GM12878 (cell line): ENCODE data around the gene SYK. TPM values are rescaled to one million over a fixed set of nuclear protein-coding genes. Genes with fewer than 3 reads are reported as not detected.

Experiments
- ATAC-seq: fragments of 200-7000 bp; cut with Tn5 transposase; 3 replicates; pipeline ENCODE4 v1.9.1; 2020; ENCODE audit warnings: mild to moderate bottlenecking, moderate library complexity
- BruUV-seq: library from RNA; stranded (reverse); fragments of 400-500 nt; replicated peaks from 2 replicates; lab custom pipeline; 2021; lab: Mats Ljungman, UMichigan
- CTCF ChIA-PET: fragments of 300-600 bp; sonication (Branson Sonifier 250); formaldehyde crosslinking; extraction: SDS; loops from one replicate; lab custom pipeline; 2021; ENCODE audit warnings: inconsistent platforms; lab: Yijun Ruan, JAX
- POLR2A ChIA-PET: fragments of 350-600 bp; formaldehyde crosslinking; extraction: SDS; loops from one replicate; lab custom pipeline; 2021; ENCODE audit warnings: inconsistent platforms; lab: Charles Lee
- RAD21 ChIA-PET: fragments of 300-600 bp; sonication (Branson Sonifier 250); formaldehyde crosslinking; loops from one replicate; lab custom pipeline; 2023; ENCODE audit warnings: antibody characterized with exemption; ENCODE audit not compliant: unreplicated experiment; lab: Charles Lee
- SMC1A ChIA-PET: fragments of 300-600 bp; sonication (Branson Sonifier 250); formaldehyde crosslinking; loops from one replicate; lab custom pipeline; 2023; ENCODE audit not compliant: unreplicated experiment, uncharacterized antibody; lab: Charles Lee
- DNase-seq: peaks from one replicate; pipeline ENCODE4 v3.0.0-alpha.2; 2011; ENCODE audit warnings: low read depth, low spot score
- FAIRE-seq: peaks from 3 replicates; lab custom pipeline; 2011; peaks lifted over from hg19 to GRCh38; lab: Jason Lieb, UNC
- H2AFZ ChIP-seq: 2 replicates; pipeline ENCODE4 v1.6.0; 2011; ENCODE audit warnings: low read depth, low read length, control low read depth; ENCODE audit not compliant: control insufficient read depth
- H3K27ac ChIP-seq: 2 replicates; pipeline ENCODE4 v1.5.1; 2011; ENCODE audit warnings: control low read depth; ENCODE audit not compliant: control insufficient read depth, insufficient read depth
- H3K27me3 ChIP-seq, 2 experiments: replicated peaks in 1 of 2; 2 replicates each; pipeline versions ENCODE4 v1.6.0 to v1.6.1; 2011; ENCODE audit warnings: low read length in 1 of 2; ENCODE audit not compliant: control insufficient read depth in 2 of 2, insufficient read depth in 2 of 2
- H3K36me3 ChIP-seq, 2 experiments: 2 replicates each; pipeline ENCODE4 v1.5.1; 2011; ENCODE audit warnings: low read length in 1 of 2; ENCODE audit not compliant: control insufficient read depth in 2 of 2, insufficient read depth in 2 of 2
- H3K4me1 ChIP-seq: 2 replicates; pipeline ENCODE4 v1.6.1; 2011; ENCODE audit warnings: mild to moderate bottlenecking, low read length, moderate library complexity, mixed read lengths; ENCODE audit not compliant: control insufficient read depth, insufficient read depth
- H3K4me2 ChIP-seq: 2 replicates; pipeline ENCODE4 v1.6.0; 2011; ENCODE audit warnings: control low read depth; ENCODE audit not compliant: control insufficient read depth, insufficient read depth
- H3K4me3 ChIP-seq: fragments of 200-600 bp; sonication (generic); 2 replicates; pipeline ENCODE4 v1.5.1; 2016
- H3K79me2 ChIP-seq: 2 replicates; pipeline ENCODE4 v1.6.0; 2011; ENCODE audit warnings: low read length; ENCODE audit not compliant: control insufficient read depth, insufficient read depth
- H3K9ac ChIP-seq: 2 replicates; pipeline ENCODE4 v1.8.0; 2011; ENCODE audit warnings: low read length, control low read depth, mixed read lengths; ENCODE audit not compliant: control insufficient read depth, insufficient read depth
- H3K9me3 ChIP-seq: replicated peaks from 3 replicates; pipeline ENCODE4 v1.5.1; 2011; ENCODE audit warnings: mild to moderate bottlenecking, low read length; ENCODE audit not compliant: control insufficient read depth, insufficient read depth
- H4K20me1 ChIP-seq: 2 replicates; pipeline ENCODE4 v1.6.0; 2011; ENCODE audit not compliant: control insufficient read depth, insufficient read depth
- CBX3 ChIP-seq: fragments of 200-600 bp; sonication (generic); IDR thresholded peaks from 2 replicates; pipeline ENCODE4 v1.6.1; 2016; ENCODE audit warnings: low read depth, borderline replicate concordance
- CREB1 ChIP-seq: IDR thresholded peaks from 2 replicates; pipeline ENCODE4 v1.6.1; 2012; ENCODE audit warnings: low read depth, mild to moderate bottlenecking, inconsistent platforms
- EED ChIP-seq: sonication (generic); IDR thresholded peaks from 2 replicates; pipeline ENCODE4 v1.6.1; 2016; ENCODE audit warnings: antibody characterized with exemption, low read depth
- GATAD2B ChIP-seq: fragments of 450-650 bp; conservative IDR thresholded peaks from 2 replicates; pipeline ENCODE4 v1.6.1; 2017; ENCODE audit warnings: low read depth, mild to moderate bottlenecking, moderate library complexity
- HDAC2 ChIP-seq: fragments of 200-600 bp; sonication (generic); IDR thresholded peaks from 2 replicates; pipeline ENCODE4 v1.6.1; 2017
- LARP7 ChIP-seq: fragments of 450-650 bp; IDR thresholded peaks from 2 replicates; pipeline ENCODE4 v1.6.1; 2017; ENCODE audit warnings: mild to moderate bottlenecking
- PAX5 ChIP-seq: IDR thresholded peaks from 2 replicates; pipeline ENCODE4 v1.6.1; 2011; ENCODE audit warnings: low read depth, low read length, borderline replicate concordance
- SREBF1 ChIP-seq: IDR thresholded peaks from 2 replicates; pipeline ENCODE4 v1.6.1; 2012; ENCODE audit warnings: mild to moderate bottlenecking, low read length
- SREBF2 ChIP-seq: IDR thresholded peaks from 2 replicates; pipeline ENCODE4 v1.6.1; 2012; ENCODE audit warnings: mild to moderate bottlenecking, low read length
- WGBS: methylation state at CpG from one replicate; pipeline ENCODE4 v1.1.6; 2016; ENCODE audit warnings: low lambda C conversion rate; ENCODE audit not compliant: insufficient replicate concordance, insufficient coverage; ENCODE audit errors: missing lambda C conversion rate; 5-methylcytosine and 5-hydroxymethylcytosine counted together
- in situ Hi-C: fragments of 300-500 bp; cut with MboI; formaldehyde crosslinking; loops from 9 replicates; pipeline ENCODE4 v1.14.3; 2018; ENCODE audit warnings: mixed read lengths
- intact Hi-C: fragments of 100-400 bp; cut with micrococcal nuclease; formaldehyde crosslinking; loops from one replicate; pipeline ENCODE4 v1.14.2; 2022; ENCODE audit not compliant: unreplicated experiment
- polyA plus RNA-seq, 11 experiments: library from polyadenylated mRNA; depleted of rRNA in 4 of 11; unstranded in 6 of 11; stranded (reverse) in 5 of 11; fragments of >200 nt; fragmentation: Nextera tagmentation in 4 of 11; fragmentation: Illumina TruSeq in 1 of 11; extraction: Ambion mirVana in 4 of 11; extraction: Trizol in 1 of 11; gene quantifications; 1 replicate in 1 of 11; 2 replicates in 10 of 11; pipeline versions ENCODE4 v1.2.1 to v1.2.3, GENCODE V29; 2011 to 2016; ENCODE audit warnings: inconsistent platforms in 2 of 11, missing spikeins in 2 of 11, low read depth in 1 of 11
- total RNA-seq, 4 experiments: library from RNA; depleted of rRNA in 3 of 4; stranded (reverse); fragments of >200 nt in 3 of 4; fragmentation: Illumina TruSeq in 1 of 4; extraction: Trizol in 1 of 4; gene quantifications; 2 replicates each; pipeline versions ENCODE4 v1.2.1 to v1.2.3, GENCODE V29; 2013 to 2021
- TF ChIP-seq, protein P1 (sequence below): IDR thresholded peaks from 2 replicates; pipeline ENCODE4 v1.6.1; 2012; ENCODE audit warnings: low read length, inconsistent platforms
- TF ChIP-seq, protein P2 (sequence below): IDR thresholded peaks from 2 replicates; pipeline ENCODE4 v1.6.1; 2012; ENCODE audit warnings: low read depth, low read length, improper control_type of control experiment

The SYK gene
- total and polyA plus RNA-seq, 10 of the 15 experiments (the other 5 are each of a cell fraction or from before 2014, with no cell fraction given): 6.5 to 135 (median 68.8) TPM

DNA sequence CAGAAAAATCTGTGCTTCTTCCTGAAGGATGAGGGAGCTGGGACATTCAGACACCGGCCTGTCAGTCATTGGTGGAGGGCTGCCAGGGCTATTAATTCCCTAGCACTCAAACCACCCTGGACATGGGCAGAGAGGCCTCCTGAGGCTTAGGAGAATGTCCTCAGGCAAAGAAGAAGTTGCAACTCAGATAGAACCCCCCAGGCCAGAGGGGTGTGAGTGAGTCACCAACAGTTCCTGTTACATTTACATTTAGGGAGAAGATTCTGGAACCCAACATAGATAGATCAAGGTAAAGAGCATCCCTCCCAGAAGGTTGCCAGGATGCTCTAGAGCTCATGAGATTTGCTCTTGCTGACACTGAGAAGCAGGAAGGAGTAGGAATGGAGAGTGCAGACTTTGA, 29.2 kb upstream of the SYK start:
- WGBS: 92% methylated on average over 1 of the region's 1 CpG
- Histone ChIP-seq H3K36me3 (no peaks in the 10 kb centered on the region), H3K4me2 (no peak overlapping the region), H3K27me3 (no peaks in the 10 kb centered on the region), H3K4me3 (no peak overlapping the region), H4K20me1 (no peaks in the 10 kb centered on the region), H3K9me3 (peaks cover 7% of the 10 kb centered on the region), H3K4me1 (peaks cover 39% of the 10 kb centered on the region), H3K9ac (no peak overlapping the region), H2AFZ (no peak overlapping the region), H3K27ac (no peak overlapping the region)
- intact Hi-C loops (loop anchor here (5.0 kb wide), 1 partner anchor 65 kb away; no protein-coding TSS in a partner anchor), in situ Hi-C loops (loop anchor here (25.0 kb wide), 1 partner anchor 1185 kb away; no protein-coding TSS in a partner anchor)
- ATAC-seq (no peak), FAIRE-seq (no peak)
- ChIA-PET POLR2A (no interaction called here), CTCF (no interaction called here), RAD21 (no interaction called here)
- no TSS peak for BruUV-seq
- TF ChIP-seq CREB1: no peak
- no peak for TF ChIP-seq SREBF1
- TF ChIP-seq, protein P1, sequence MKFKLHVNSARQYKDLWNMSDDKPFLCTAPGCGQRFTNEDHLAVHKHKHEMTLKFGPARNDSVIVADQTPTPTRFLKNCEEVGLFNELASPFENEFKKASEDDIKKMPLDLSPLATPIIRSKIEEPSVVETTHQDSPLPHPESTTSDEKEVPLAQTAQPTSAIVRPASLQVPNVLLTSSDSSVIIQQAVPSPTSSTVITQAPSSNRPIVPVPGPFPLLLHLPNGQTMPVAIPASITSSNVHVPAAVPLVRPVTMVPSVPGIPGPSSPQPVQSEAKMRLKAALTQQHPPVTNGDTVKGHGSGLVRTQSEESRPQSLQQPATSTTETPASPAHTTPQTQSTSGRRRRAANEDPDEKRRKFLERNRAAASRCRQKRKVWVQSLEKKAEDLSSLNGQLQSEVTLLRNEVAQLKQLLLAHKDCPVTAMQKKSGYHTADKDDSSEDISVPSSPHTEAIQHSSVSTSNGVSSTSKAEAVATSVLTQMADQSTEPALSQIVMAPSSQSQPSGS: no peak
- no peak for TF ChIP-seq LARP7
- TF ChIP-seq CBX3: no peak
- no peak for TF ChIP-seq HDAC2
- no peak for TF ChIP-seq EED
- TF ChIP-seq, protein P2, sequence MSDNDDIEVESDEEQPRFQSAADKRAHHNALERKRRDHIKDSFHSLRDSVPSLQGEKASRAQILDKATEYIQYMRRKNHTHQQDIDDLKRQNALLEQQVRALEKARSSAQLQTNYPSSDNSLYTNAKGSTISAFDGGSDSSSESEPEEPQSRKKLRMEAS: no peak
- no peak for TF ChIP-seq SREBF2
- no peak for TF ChIP-seq PAX5
- TF ChIP-seq GATAD2B: no peak
- TF ChIP-seq, all 136 proteins: peak for 0
- SMC1A ChIA-PET: no interaction called here
- no peaks in the 10 kb centered on the region for H3K79me2 ChIP-seq
- DNase-seq: no peak
